HepG2 (cell line): Measurements from ENCODE around the gene SLC25A10. TPM values are rescaled to one million over a fixed set of nuclear protein-coding genes. Genes with fewer than 3 reads are reported as not detected.

Experiments
- FIP1L1 ChIP-seq: fragments of 200-400 bp; formaldehyde crosslinking; IDR thresholded peaks from 2 replicates; pipeline ENCODE4 v1.6.1; 2018; ENCODE audit warnings: low read depth, mild to moderate bottlenecking, low read length, moderate library complexity, borderline replicate concordance; ENCODE audit not compliant: insufficient read depth
- IRF1 ChIP-seq: sonication (generic); formaldehyde crosslinking; IDR thresholded peaks from 2 replicates; pipeline ENCODE4 v1.4.0; 2020; ENCODE audit warnings: low read depth, mild to moderate bottlenecking, missing genetic modification reagents
- KMT2A ChIP-seq: sonication (generic); formaldehyde crosslinking; IDR thresholded peaks from 2 replicates; pipeline ENCODE4 v1.4.0; 2020; ENCODE audit warnings: missing genetic modification reagents
- LBX2 ChIP-seq: sonication (generic); formaldehyde crosslinking; IDR thresholded peaks from 2 replicates; pipeline ENCODE4 v1.5.0; 2020; ENCODE audit warnings: missing genetic modification reagents, mild to moderate bottlenecking, borderline replicate concordance
- MIXL1 ChIP-seq: IDR thresholded peaks from 2 replicates; pipeline ENCODE4 v1.6.1; 2016
- NFE2L2 ChIP-seq: fragments of 150-350 bp; IDR thresholded peaks from 2 replicates; pipeline ENCODE4 v1.6.1; 2014; ENCODE audit warnings: low read length
- PAWR ChIP-seq: sonication (generic); formaldehyde crosslinking; IDR thresholded peaks from 2 replicates; pipeline ENCODE4 v1.4.0; 2020; ENCODE audit warnings: missing genetic modification reagents, mild to moderate bottlenecking, borderline replicate concordance
- PAX8 ChIP-seq: sonication (generic); formaldehyde crosslinking; IDR thresholded peaks from 2 replicates; pipeline ENCODE4 v1.8.0; 2022; ENCODE audit warnings: mild to moderate bottlenecking, missing genetic modification reagents, borderline replicate concordance
- PHF20 ChIP-seq: sonication (generic); formaldehyde crosslinking; IDR thresholded peaks from 2 replicates; pipeline ENCODE4 v1.5.0; 2020; ENCODE audit warnings: mild to moderate bottlenecking, missing genetic modification reagents
- RXRB ChIP-seq: IDR thresholded peaks from 2 replicates; pipeline ENCODE4 v1.6.1; 2016; ENCODE audit warnings: borderline replicate concordance, missing genetic modification reagents, missing compliant biosample characterization
- THRA ChIP-seq: sonication (generic); formaldehyde crosslinking; IDR thresholded peaks from 2 replicates; pipeline ENCODE4 v1.4.0; 2020; ENCODE audit warnings: missing genetic modification reagents, borderline replicate concordance
- XRCC5 ChIP-seq: fragments of 200-400 bp; formaldehyde crosslinking; optimal IDR thresholded peaks from 2 replicates; pipeline ENCODE3; 2017; ENCODE audit warnings: mild to moderate bottlenecking, low read length
- ZEB1 ChIP-seq: IDR thresholded peaks from 2 replicates; pipeline ENCODE4 v1.6.1; 2012; ENCODE audit warnings: mild to moderate bottlenecking, low read depth, inconsistent platforms; ENCODE audit not compliant: insufficient replicate concordance
- ZNF224 ChIP-seq: sonication (generic); formaldehyde crosslinking; IDR thresholded peaks from 2 replicates; pipeline ENCODE4 v1.5.0; 2020; ENCODE audit warnings: mild to moderate bottlenecking, missing genetic modification reagents
- ZNF350 ChIP-seq: sonication (generic); formaldehyde crosslinking; IDR thresholded peaks from 2 replicates; pipeline ENCODE4 v1.4.0; 2020; ENCODE audit warnings: mild to moderate bottlenecking, low read depth, missing genetic modification reagents, borderline replicate concordance
- ZNF496 ChIP-seq: sonication (generic); formaldehyde crosslinking; IDR thresholded peaks from 2 replicates; pipeline ENCODE4 v1.8.1; 2023; ENCODE audit warnings: mild to moderate bottlenecking, moderate library complexity, missing genetic modification reagents; ENCODE audit not compliant: insufficient replicate concordance
- ZNF564 ChIP-seq: sonication (generic); formaldehyde crosslinking; IDR thresholded peaks from 2 replicates; pipeline ENCODE4 v1.8.1; 2023; ENCODE audit warnings: mild to moderate bottlenecking, missing genetic modification reagents
- ZNF615 ChIP-seq: sonication (generic); formaldehyde crosslinking; IDR thresholded peaks from 2 replicates; pipeline ENCODE4 v1.5.0; 2020; ENCODE audit warnings: mild to moderate bottlenecking, missing genetic modification reagents, borderline replicate concordance
- ZNF652 ChIP-seq: IDR thresholded peaks from 2 replicates; pipeline ENCODE4 v1.6.1; 2016; ENCODE audit warnings: low read depth, borderline replicate concordance
- ZNF672 ChIP-seq: sonication (generic); formaldehyde crosslinking; IDR thresholded peaks from 2 replicates; pipeline ENCODE4 v1.8.1; 2022; ENCODE audit warnings: missing genetic modification reagents
- ZNF841 ChIP-seq: sonication (generic); formaldehyde crosslinking; IDR thresholded peaks from 2 replicates; pipeline ENCODE4 v1.8.1; 2023; ENCODE audit warnings: missing genetic modification reagents, borderline replicate concordance
- ZSCAN9 ChIP-seq: IDR thresholded peaks from 2 replicates; pipeline ENCODE4 v1.6.1; 2016; ENCODE audit warnings: borderline replicate concordance
- polyA plus RNA-seq, 8 experiments: library from polyadenylated mRNA; depleted of rRNA in 3 of 8; stranded (reverse) in 7 of 8; unstranded in 1 of 8; fragments of >200 nt; fragmentation: Illumina TruSeq in 4 of 8; extraction: Trizol in 4 of 8; gene quantifications; 2 replicates each; pipeline versions ENCODE4 v1.2.1 to v1.2.3, GENCODE V29; 2011 to 2016; ENCODE audit warnings: low read depth in 4 of 8, missing spikeins in 1 of 8, mixed read lengths in 1 of 8; ENCODE audit not compliant: insufficient read depth in 1 of 8
- total RNA-seq, 5 experiments: library from RNA; depleted of rRNA; stranded (reverse); fragments of >200 nt; fragmentation: Illumina TruSeq; extraction: Trizol; gene quantifications; 2 replicates each; pipeline ENCODE4 v1.2.3, GENCODE V29; 2016; ENCODE audit warnings: low read depth in 1 of 5
- TF ChIP-seq, protein P1 (sequence below): sonication (generic); formaldehyde crosslinking; IDR thresholded peaks from 2 replicates; pipeline ENCODE4 v1.4.0; 2020; ENCODE audit warnings: missing genetic modification reagents
- TF ChIP-seq, protein P2 (sequence below): sonication (generic); formaldehyde crosslinking; IDR thresholded peaks from 2 replicates; pipeline ENCODE4 v1.4.0; 2020; ENCODE audit warnings: mild to moderate bottlenecking, missing genetic modification reagents

The SLC25A10 gene
- total and polyA plus RNA-seq, 2 of the 13 experiments (the other 11 are each of a cell fraction or from before 2014, with no cell fraction given) = 46.5 to 140 TPM

GRCh38 chr17:81666342-81667191, 45.5 kb upstream of the SLC25A10 start, which contains the start of the genes CCDC137 and OXLD1 (continued):
- TF ChIP-seq, protein P1, sequence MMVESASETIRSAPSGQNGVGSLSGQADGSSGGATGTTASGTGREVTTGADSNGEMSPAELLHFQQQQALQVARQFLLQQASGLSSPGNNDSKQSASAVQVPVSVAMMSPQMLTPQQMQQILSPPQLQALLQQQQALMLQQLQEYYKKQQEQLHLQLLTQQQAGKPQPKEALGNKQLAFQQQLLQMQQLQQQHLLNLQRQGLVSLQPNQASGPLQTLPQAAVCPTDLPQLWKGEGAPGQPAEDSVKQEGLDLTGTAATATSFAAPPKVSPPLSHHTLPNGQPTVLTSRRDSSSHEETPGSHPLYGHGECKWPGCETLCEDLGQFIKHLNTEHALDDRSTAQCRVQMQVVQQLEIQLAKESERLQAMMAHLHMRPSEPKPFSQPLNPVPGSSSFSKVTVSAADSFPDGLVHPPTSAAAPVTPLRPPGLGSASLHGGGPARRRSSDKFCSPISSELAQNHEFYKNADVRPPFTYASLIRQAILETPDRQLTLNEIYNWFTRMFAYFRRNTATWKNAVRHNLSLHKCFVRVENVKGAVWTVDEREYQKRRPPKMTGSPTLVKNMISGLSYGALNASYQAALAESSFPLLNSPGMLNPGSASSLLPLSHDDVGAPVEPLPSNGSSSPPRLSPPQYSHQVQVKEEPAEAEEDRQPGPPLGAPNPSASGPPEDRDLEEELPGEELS (CRISPR knock-in tag) = peak; percentile 36; the same call in 1 of the 2 replicates
- TF ChIP-seq PAX8 (CRISPR knock-in tag) = 0 out of 2 replicates have a peak, but pooled peaks have one; percentile 35
- peak; percentile 98 for TF ChIP-seq KMT2A (CRISPR knock-in tag)
- TF ChIP-seq ZNF350 (CRISPR knock-in tag) = 0 out of 2 replicates have a peak, but pooled peaks have one; percentile 13
- TF ChIP-seq LBX2 (CRISPR knock-in tag) = no peak; the same call in 1 of the 2 replicates
- TF ChIP-seq ZNF652 (CRISPR knock-in tag) = no peak
- no peak for TF ChIP-seq ZNF841 (CRISPR knock-in tag)
- 0 out of 2 replicates have a peak, but pooled peaks have one; percentile 15 for TF ChIP-seq ZNF224 (CRISPR knock-in tag)
- no peak for TF ChIP-seq FIP1L1
- no peak for TF ChIP-seq ZNF496 (CRISPR knock-in tag)
- TF ChIP-seq THRA (CRISPR knock-in tag) = 0 out of 2 replicates have a peak, but pooled peaks have one; percentile 30
- TF ChIP-seq PHF20 = peak; percentile 99
- no peak for TF ChIP-seq IRF1 (CRISPR knock-in tag)
- no peak for TF ChIP-seq ZNF615 (CRISPR knock-in tag)
- no peak for TF ChIP-seq NFE2L2
- TF ChIP-seq ZSCAN9 (CRISPR knock-in tag) = peak; percentile 18; the same call in 1 of the 2 replicates
- TF ChIP-seq PAWR (CRISPR knock-in tag) = no peak
- peak; percentile 44 for TF ChIP-seq MIXL1 (CRISPR knock-in tag)
- TF ChIP-seq XRCC5 = no peak
- peak; percentile 62; the same call in 1 of the 2 replicates for TF ChIP-seq RXRB (CRISPR knock-in tag)
- TF ChIP-seq ZEB1 = no peak
- peak; percentile 83 for TF ChIP-seq ZNF672 (CRISPR knock-in tag)
- TF ChIP-seq, protein P2, sequence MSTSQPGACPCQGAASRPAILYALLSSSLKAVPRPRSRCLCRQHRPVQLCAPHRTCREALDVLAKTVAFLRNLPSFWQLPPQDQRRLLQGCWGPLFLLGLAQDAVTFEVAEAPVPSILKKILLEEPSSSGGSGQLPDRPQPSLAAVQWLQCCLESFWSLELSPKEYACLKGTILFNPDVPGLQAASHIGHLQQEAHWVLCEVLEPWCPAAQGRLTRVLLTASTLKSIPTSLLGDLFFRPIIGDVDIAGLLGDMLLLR (CRISPR knock-in tag) = peak; percentile 71; the same call in 1 of the 2 replicates
- TF ChIP-seq ZNF564 (CRISPR knock-in tag) = 0 out of 2 replicates have a peak, but pooled peaks have one; percentile 40
